ENCODE results near the gene PARPBP. TPM values are rescaled to one million over a fixed set of nuclear protein-coding genes. Genes with fewer than 3 reads are reported as not detected.
"Not testable (repeated sequence)": the region's sequence is repeated elsewhere in the genome, so short reads cannot be mapped to it uniquely, and the experiment has no call there.

Gene PARPBP
- total RNA-seq, 1 experiment from 2014 or later = 14.3 TPM

DNA sequence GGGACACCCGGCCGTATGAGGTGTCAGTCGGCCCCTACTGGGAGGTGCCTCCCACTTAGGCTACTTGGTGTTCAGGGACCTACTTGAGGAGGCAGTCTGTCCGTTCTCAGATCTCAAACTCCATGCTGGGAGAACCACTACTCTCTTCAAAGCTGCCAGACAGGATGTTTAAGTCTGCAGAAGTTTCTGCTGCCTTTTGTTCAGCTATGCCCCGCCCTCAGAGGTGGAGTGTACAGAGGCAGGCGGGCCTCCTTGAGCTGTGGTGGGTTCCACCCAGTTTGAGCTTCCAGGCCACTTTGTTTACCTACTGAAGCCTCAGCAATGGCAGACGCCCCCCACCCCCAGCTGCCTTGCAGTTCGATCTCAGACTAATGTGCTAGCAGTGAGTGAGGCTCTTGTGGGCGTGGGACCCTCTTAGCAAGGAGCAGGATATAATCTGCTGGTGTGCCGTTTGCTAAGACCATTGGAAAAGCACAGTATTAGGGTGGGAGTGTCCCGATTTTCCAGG, 22.9 kb downstream of the PARPBP start:
- H3K4me3 ChIP-seq (ENCODE audit: low read depth in 2 of 2, low read length in 2 of 2); in situ Hi-C loops (cut with HindIII; ENCODE audit: low pct_unique_long_range_greater_than_20kb, low sequenced_read_pairs); H3K4me1 ChIP-seq (ENCODE audit: control insufficient read depth, insufficient read depth, low read length); H3K36me3 ChIP-seq (ENCODE audit: control insufficient read depth, insufficient read depth, low read length); ATAC-seq; H3K27ac ChIP-seq (ENCODE audit: low read length); BruUV-seq (replicated peaks); DNase-seq (ENCODE audit: low read depth, low spot score); CTCF ChIA-PET; H3K27me3 ChIP-seq (ENCODE audit: control insufficient read depth, insufficient read depth, low read length); H3K9me3 ChIP-seq (ENCODE audit: control insufficient read depth, insufficient read depth, low read depth, low read length); POLR2A ChIA-PET: not testable (repeated sequence)
- intact Hi-C loops (cut with micrococcal nuclease; ENCODE audit: unreplicated experiment) = loop anchor here (10.0 kb wide), 1 partner anchor 62 kb away; no protein-coding TSS in a partner anchor

GRCh38 chr12:102144221-102144620, 24.2 kb downstream of the PARPBP start:
- Histone ChIP-seq H3K27me3 (ENCODE audit: control insufficient read depth, insufficient read depth, low read length) (no peaks in the 10 kb centered on the region), H3K4me3 (ENCODE audit: low read depth in 2 of 2, low read length in 2 of 2) (no peak overlapping the region), H3K27ac (ENCODE audit: low read length) (no peak overlapping the region), H3K4me1 (ENCODE audit: control insufficient read depth, insufficient read depth, low read length) (no peaks in the 10 kb centered on the region), H3K36me3 (ENCODE audit: control insufficient read depth, insufficient read depth, low read length) (no peaks in the 10 kb centered on the region), H3K9me3 (ENCODE audit: control insufficient read depth, insufficient read depth, low read depth, low read length) (no peaks in the 10 kb centered on the region)
- no TSS peak for BruUV-seq (replicated peaks)
- in situ Hi-C loops (cut with HindIII; ENCODE audit: low pct_unique_long_range_greater_than_20kb, low sequenced_read_pairs) = no loop called here
- CTCF ChIA-PET = no interaction called here
- DNase-seq (ENCODE audit: low read depth, low spot score) = no peak
- POLR2A ChIA-PET = no interaction called here
- TF ChIP-seq TCF7L2 (IDR thresholded peaks at IDR 0.05; ENCODE audit: low read depth, low read length) (no peak), SIN3A (IDR thresholded peaks at IDR 0.05; ENCODE audit: borderline replicate concordance, insufficient read depth, low read depth, low read length) (no peak), POLR2AphosphoS5 (IDR thresholded peaks at IDR 0.05; ENCODE audit: low read depth, low read length) (no peak), CTCF (IDR thresholded peaks at IDR 0.05) (no peak)
- TF ChIP-seq, protein P1, sequence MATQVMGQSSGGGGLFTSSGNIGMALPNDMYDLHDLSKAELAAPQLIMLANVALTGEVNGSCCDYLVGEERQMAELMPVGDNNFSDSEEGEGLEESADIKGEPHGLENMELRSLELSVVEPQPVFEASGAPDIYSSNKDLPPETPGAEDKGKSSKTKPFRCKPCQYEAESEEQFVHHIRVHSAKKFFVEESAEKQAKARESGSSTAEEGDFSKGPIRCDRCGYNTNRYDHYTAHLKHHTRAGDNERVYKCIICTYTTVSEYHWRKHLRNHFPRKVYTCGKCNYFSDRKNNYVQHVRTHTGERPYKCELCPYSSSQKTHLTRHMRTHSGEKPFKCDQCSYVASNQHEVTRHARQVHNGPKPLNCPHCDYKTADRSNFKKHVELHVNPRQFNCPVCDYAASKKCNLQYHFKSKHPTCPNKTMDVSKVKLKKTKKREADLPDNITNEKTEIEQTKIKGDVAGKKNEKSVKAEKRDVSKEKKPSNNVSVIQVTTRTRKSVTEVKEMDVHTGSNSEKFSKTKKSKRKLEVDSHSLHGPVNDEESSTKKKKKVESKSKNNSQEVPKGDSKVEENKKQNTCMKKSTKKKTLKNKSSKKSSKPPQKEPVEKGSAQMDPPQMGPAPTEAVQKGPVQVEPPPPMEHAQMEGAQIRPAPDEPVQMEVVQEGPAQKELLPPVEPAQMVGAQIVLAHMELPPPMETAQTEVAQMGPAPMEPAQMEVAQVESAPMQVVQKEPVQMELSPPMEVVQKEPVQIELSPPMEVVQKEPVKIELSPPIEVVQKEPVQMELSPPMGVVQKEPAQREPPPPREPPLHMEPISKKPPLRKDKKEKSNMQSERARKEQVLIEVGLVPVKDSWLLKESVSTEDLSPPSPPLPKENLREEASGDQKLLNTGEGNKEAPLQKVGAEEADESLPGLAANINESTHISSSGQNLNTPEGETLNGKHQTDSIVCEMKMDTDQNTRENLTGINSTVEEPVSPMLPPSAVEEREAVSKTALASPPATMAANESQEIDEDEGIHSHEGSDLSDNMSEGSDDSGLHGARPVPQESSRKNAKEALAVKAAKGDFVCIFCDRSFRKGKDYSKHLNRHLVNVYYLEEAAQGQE (IDR thresholded peaks at IDR 0.05; ENCODE audit: insufficient read depth in 1 of 2, low read depth in 2 of 2, low read length in 1 of 2) = no peak
- no peak for ATAC-seq
- intact Hi-C loops (cut with micrococcal nuclease; ENCODE audit: unreplicated experiment) = loop anchor here (10.0 kb wide), 1 partner anchor 61 kb away; no protein-coding TSS in a partner anchor

- H3K27ac ChIP-seq (ENCODE audit: low read length); H3K36me3 ChIP-seq (ENCODE audit: control insufficient read depth, insufficient read depth, low read length); DNase-seq (ENCODE audit: low read depth, low spot score); H3K4me3 ChIP-seq (ENCODE audit: low read depth in 2 of 2, low read length in 2 of 2); H3K9me3 ChIP-seq (ENCODE audit: control insufficient read depth, insufficient read depth, low read depth, low read length); CTCF ChIA-PET; ATAC-seq; in situ Hi-C loops (cut with HindIII; ENCODE audit: low pct_unique_long_range_greater_than_20kb, low sequenced_read_pairs); H3K4me1 ChIP-seq (ENCODE audit: control insufficient read depth, insufficient read depth, low read length); POLR2A ChIA-PET; BruUV-seq (replicated peaks); H3K27me3 ChIP-seq (ENCODE audit: control insufficient read depth, insufficient read depth, low read length): not testable (repeated sequence)
- intact Hi-C loops (cut with micrococcal nuclease; ENCODE audit: unreplicated experiment) = loop anchor here (10.0 kb wide), 1 partner anchor 58 kb away; no protein-coding TSS in a partner anchor
These were observed 27.1 kb downstream of the PARPBP start for GRCh38 chr12:102147062-102147587.

- ATAC-seq; H3K36me3 ChIP-seq (ENCODE audit: control insufficient read depth, insufficient read depth, low read length); POLR2A ChIA-PET; H3K27me3 ChIP-seq (ENCODE audit: control insufficient read depth, insufficient read depth, low read length); DNase-seq (ENCODE audit: low read depth, low spot score); H3K27ac ChIP-seq (ENCODE audit: low read length); H3K4me1 ChIP-seq (ENCODE audit: control insufficient read depth, insufficient read depth, low read length); in situ Hi-C loops (cut with HindIII; ENCODE audit: low pct_unique_long_range_greater_than_20kb, low sequenced_read_pairs); intact Hi-C loops (cut with micrococcal nuclease; ENCODE audit: unreplicated experiment); BruUV-seq (replicated peaks); H3K9me3 ChIP-seq (ENCODE audit: control insufficient read depth, insufficient read depth, low read depth, low read length); H3K4me3 ChIP-seq (ENCODE audit: low read depth in 2 of 2, low read length in 2 of 2): not testable (repeated sequence)
- CTCF ChIA-PET = interaction anchor here (0.6 kb wide), 1 partner anchor 1471 kb away, joined by 4 read pairs; no protein-coding TSS in a partner anchor
These were observed 35.2 kb downstream of the PARPBP start for GRCh38 chr12:102155206-102155605.

Measured in Panc1 (cell line).